ENCODE measurements around the gene GALNS. TPM values are rescaled to one million over a fixed set of nuclear protein-coding genes. Genes with fewer than 3 reads are reported as not detected.

Gene GALNS
- total and polyA plus RNA-seq, 9 donors = 9.8 to 28.5 (median 20.6) TPM

DNA sequence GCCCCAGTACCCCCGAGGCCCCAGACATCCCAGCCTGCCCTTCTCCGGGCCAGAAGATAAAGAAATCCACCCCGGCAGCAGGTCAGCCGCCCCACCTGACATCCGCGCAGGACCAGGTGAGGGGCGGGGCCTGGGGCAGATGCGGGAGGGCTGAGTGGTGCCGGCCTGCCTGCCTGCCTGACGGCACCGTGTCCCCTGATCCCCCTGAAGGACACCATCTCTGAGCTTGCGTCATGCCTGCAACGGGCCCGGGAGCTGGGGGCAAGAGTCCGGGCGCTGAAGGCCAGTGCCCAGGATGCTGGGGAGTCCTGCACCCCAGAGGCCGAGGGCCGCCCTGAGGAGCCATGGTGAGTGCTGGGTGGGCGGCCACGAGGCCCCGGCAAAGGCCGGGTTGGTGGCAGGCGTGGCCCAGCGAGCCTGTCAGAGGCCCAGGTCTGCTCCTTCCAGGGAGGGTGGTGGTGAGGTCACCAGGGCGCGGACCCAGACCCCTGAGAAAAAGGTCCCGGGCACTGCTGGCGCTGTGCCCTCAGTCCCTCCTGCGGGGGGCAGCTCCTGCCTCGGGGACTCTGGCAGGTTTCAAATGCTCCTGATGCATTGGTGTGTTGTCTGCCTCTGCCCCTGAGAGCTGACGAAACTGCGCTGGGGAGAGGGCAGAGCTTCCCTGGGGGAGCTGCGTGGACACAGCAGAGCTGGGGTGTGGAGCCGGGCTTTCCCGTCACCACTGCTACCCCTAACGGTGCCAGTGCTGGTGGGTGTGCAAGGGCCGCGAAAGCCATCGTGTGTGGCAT is 52.0 kb downstream of the GALNS start:
- peaks cover 50% of the 10 kb centered on the region for H3K4me1 ChIP-seq (ENCODE audit: control insufficient read depth, insufficient read depth, low read length)
- H3K9me3 ChIP-seq (replicated peaks; ENCODE audit: control insufficient read depth, low read depth, low read length) = no peaks in the 10 kb centered on the region
- H3K27me3 ChIP-seq (ENCODE audit: control insufficient read depth, insufficient read depth, low read length) = no peaks in the 10 kb centered on the region
- H3K27ac ChIP-seq (ENCODE audit: low read length) = no peak overlapping the region
- H3K36me3 ChIP-seq (ENCODE audit: control insufficient read depth, insufficient read depth, low read length) = peaks cover 37% of the 10 kb centered on the region
- peak overlapping the region; percentile 40 for H3K4me3 ChIP-seq (ENCODE audit: low read length)
- DNase-seq = no peak
- 29% methylated on average over 35 of the region's 39 CpGs for WGBS (ENCODE audit: insufficient coverage)

DNA sequence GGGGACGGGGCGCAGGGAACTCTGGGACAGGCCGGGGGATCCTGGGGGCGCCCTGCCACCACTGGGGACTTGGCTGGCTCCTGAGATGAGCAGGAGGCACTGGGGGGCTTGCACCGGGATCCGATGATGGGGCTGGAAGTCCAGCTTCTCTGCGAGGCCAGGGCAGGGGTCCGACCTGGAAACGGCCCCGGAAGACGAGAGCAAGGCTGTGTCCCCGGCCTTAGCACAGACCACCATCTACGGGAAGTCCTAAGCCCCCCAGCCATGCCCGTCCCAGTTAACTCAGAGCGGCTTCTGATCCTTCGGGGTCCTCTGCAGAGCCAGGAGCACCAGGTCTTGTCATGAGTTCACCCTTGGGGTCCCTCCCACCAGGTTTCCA is 52.6 kb downstream of the GALNS start:
- Histone ChIP-seq H3K9me3 (replicated peaks; ENCODE audit: control insufficient read depth, low read depth, low read length) (no peaks in the 10 kb centered on the region), H3K36me3 (ENCODE audit: control insufficient read depth, insufficient read depth, low read length) (peaks cover 31% of the 10 kb centered on the region), H3K4me3 (ENCODE audit: low read length) (peak overlapping the region; percentile 40), H3K27ac (ENCODE audit: low read length) (no peak overlapping the region), H3K4me1 (ENCODE audit: control insufficient read depth, insufficient read depth, low read length) (peaks cover 44% of the 10 kb centered on the region), H3K27me3 (ENCODE audit: control insufficient read depth, insufficient read depth, low read length) (no peaks in the 10 kb centered on the region)
- WGBS (ENCODE audit: insufficient coverage) = under 1% methylated on average over 16 of the region's 16 CpGs
- no peak for DNase-seq

DNA sequence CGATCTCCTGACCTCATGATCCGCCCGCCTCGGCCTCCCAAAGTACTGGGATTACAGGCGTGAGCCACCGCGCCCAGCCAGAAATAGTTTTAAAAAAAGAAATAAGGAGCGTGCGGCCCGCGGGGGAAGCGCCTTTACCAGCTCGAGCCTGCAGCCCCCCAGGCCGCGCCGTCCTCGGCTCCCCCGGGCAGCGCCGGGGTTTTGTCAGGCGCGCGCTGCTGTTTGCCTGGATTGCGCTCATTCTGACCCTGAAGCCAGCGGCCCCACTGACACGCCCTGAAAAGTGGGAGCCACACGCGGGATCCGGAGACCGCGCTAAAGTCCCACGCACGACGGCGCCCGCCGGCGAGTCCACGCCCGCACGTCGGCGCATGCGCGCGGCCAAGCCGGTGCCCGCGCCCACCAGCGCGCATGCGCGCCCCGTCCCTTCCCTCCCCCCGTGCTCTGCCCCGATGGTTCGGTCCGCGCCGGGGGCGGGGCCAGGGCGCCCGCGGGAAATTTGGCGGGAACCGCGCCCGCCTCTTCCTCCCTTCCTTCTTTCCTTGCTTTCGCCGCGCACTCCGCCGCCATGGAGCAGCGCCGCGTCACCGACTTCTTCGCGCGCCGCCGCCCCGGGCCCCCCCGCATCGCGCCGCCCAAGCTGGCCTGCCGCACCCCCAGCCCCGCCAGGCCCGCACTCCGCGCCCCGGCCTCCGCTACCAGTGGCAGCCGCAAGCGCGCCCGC is 53.3 kb downstream of the GALNS start, which contains the start of gene CDT1:
Gene CDT1, plus strand, starts transcription at position 526 of the 724 bp plus-strand sequence. Its CDS starts 43 bp downstream, at position 569.
- Histone ChIP-seq H3K27me3 (ENCODE audit: control insufficient read depth, insufficient read depth, low read length) (no peaks in the 10 kb centered on the region), H3K4me1 (ENCODE audit: control insufficient read depth, insufficient read depth, low read length) (peaks cover 41% of the 10 kb centered on the region), H3K9me3 (replicated peaks; ENCODE audit: control insufficient read depth, low read depth, low read length) (no peaks in the 10 kb centered on the region), H3K36me3 (ENCODE audit: control insufficient read depth, insufficient read depth, low read length) (peaks cover 26% of the 10 kb centered on the region), H3K27ac (ENCODE audit: low read length) (no peak within 1 kb of the TSS), H3K4me3 (ENCODE audit: low read length) (peak within 1 kb of the TSS; percentile 77)
- under 1% methylated on average over 91 of the region's 98 CpGs for WGBS (ENCODE audit: insufficient coverage)
- peak; percentile 91 for DNase-seq

DNA sequence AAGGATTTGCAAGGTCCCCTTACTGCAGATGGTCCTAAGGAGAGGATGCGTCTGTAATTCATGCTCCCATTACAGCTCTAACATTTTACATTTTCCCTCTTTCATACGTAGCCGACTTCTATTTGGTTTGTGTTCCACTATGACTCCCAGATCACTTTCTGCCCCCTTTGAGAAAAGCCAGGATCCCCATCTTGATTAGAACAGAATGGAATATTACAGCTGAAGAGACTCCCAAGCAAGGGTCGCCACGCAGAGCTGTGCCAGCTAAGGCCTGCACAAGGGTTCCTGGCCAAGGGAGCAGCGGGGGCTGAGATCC is 56.5 kb downstream of the GALNS start:
- 70% methylated on average over 5 of the region's 6 CpGs for WGBS (ENCODE audit: insufficient coverage)
- H3K9me3 ChIP-seq (replicated peaks; ENCODE audit: control insufficient read depth, low read depth, low read length) = no peaks in the 10 kb centered on the region
- H3K27me3 ChIP-seq (ENCODE audit: control insufficient read depth, insufficient read depth, low read length) = peaks cover under 1% of the 10 kb centered on the region
- H3K36me3 ChIP-seq (ENCODE audit: control insufficient read depth, insufficient read depth, low read length) = peaks cover 4% of the 10 kb centered on the region
- no peak overlapping the region for H3K27ac ChIP-seq (ENCODE audit: low read length)
- H3K4me3 ChIP-seq (ENCODE audit: low read length) = no peak overlapping the region
- DNase-seq = no peak
- peaks cover 18% of the 10 kb centered on the region for H3K4me1 ChIP-seq (ENCODE audit: control insufficient read depth, insufficient read depth, low read length)

DNA sequence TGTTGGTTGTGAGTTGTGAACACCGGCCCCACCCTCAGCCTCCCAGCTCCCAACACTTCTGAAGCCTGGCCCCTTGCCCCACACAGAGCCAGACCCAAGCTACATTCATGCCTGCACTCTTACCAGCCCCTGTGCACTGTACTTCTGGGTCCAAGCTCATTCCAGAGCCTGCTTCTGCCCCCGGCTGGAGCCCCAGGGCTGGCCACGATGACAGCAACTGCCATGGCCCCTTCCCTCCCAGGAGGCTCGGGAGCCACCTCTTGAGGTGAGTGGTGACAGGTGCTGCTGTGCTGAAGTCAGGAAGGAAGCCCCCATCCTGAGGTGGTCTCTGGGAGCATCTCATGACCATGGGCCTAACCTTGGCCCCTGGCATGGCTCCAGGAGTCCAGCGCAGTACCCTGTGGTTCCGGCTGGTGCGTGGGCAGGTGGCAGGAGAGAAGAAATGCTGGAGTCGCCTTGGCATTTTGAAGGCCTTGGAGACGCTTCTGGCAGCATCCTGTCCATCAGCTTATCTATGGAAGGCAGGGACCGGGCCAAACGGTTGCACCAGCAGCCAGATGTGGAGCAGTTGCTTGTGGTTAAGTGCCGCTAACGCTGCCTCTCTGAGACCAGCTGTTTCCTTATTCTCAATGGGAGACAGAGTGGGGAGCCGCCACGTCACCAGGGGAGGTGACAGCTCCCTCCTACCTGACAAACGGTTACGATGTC is 57.0 kb downstream of the GALNS start:
- H3K36me3 ChIP-seq (ENCODE audit: control insufficient read depth, insufficient read depth, low read length) = no peaks in the 10 kb centered on the region
- H3K27me3 ChIP-seq (ENCODE audit: control insufficient read depth, insufficient read depth, low read length) = peaks cover 3% of the 10 kb centered on the region
- H3K4me3 ChIP-seq (ENCODE audit: low read length) = no peak overlapping the region
- H3K4me1 ChIP-seq (ENCODE audit: control insufficient read depth, insufficient read depth, low read length) = peaks cover 13% of the 10 kb centered on the region
- 70% methylated on average over 11 of the region's 17 CpGs for WGBS (ENCODE audit: insufficient coverage)
- no peaks in the 10 kb centered on the region for H3K9me3 ChIP-seq (replicated peaks; ENCODE audit: control insufficient read depth, low read depth, low read length)
- no peak for DNase-seq
- H3K27ac ChIP-seq (ENCODE audit: low read length) = no peak overlapping the region

DNA sequence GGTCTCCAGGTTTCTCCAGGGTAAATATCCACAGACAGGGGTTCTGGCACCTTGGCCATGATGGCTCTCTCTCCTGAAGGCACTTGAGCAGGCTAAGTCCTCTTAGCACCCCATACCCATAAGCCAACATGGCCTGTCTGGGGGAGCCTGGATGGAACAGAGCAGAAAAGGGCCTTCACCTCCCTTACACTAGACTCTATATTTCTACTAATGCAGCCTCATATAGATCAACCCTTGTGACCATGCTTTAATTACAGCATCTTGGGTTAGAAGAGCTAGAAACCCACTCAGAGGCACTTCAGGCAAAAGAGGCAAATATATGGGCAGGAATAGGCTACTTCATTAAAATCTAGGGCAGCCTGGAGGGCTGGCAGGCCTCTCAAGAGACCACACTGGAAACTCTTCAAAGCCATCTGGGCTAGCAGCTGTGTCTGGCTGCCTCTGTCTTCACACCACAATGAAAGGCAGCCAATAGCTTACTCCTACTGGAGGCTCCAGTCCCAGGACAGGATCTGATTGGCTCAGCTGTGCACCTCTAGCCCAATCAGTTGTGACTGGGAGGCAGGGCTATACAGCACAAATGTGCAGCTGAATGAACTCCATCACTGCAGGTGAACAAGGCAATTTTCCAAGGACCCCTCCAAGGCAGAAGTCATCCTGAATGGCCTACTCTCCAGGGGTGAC is 57.8 kb downstream of the GALNS start:
- Histone ChIP-seq H3K4me3 (ENCODE audit: low read length) (no peak overlapping the region), H3K4me1 (ENCODE audit: control insufficient read depth, insufficient read depth, low read length) (peaks cover 5% of the 10 kb centered on the region), H3K27ac (ENCODE audit: low read length) (no peak overlapping the region), H3K9me3 (replicated peaks; ENCODE audit: control insufficient read depth, low read depth, low read length) (no peaks in the 10 kb centered on the region), H3K36me3 (ENCODE audit: control insufficient read depth, insufficient read depth, low read length) (no peaks in the 10 kb centered on the region), H3K27me3 (ENCODE audit: control insufficient read depth, insufficient read depth, low read length) (peaks cover 3% of the 10 kb centered on the region)
- DNase-seq = no peak

DNA sequence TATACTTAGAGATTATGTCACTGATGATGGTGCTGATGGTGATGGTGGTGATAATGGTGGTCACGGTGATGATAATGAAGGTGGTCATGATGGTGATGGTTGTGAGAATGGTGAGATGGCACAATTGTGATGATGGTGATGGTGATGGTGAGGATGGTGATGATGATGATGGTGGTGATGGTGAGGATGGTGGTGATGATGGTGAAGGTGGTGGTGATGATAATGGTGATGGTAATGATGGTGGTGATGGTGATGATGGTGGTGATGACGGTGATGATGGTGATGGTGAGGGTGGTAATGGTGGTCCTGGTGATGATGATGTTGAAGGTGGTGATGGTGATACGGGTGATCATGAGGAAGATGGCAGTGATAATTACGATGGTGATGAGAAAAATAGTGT is 58.7 kb downstream of the GALNS start:
- H3K27ac ChIP-seq (ENCODE audit: low read length) = no peak overlapping the region

DNA sequence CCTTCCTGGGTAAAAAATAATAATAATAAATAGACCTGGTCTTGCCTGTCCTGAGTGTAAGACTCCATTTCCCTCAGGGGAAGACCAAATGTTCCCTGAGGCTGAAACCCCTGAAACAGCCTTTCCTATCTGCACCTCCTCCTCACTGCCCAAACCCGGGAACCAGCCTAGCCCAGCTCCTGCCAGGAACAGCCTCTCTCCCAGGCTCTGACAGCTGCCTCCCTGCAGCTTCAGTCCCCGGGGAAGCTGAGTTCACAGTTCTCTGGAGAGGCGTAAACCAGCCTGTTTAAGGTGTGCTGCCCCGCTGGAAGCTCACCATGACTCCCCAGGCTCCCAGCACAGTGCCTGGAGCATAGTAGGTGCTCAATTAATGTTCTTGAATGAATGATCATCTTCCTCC is 60.5 kb downstream of the GALNS start:
- Histone ChIP-seq H3K27me3 (ENCODE audit: control insufficient read depth, insufficient read depth, low read length) (peaks cover 29% of the 10 kb centered on the region), H3K4me3 (ENCODE audit: low read length) (no peak overlapping the region), H3K36me3 (ENCODE audit: control insufficient read depth, insufficient read depth, low read length) (no peaks in the 10 kb centered on the region), H3K9me3 (replicated peaks; ENCODE audit: control insufficient read depth, low read depth, low read length) (no peaks in the 10 kb centered on the region), H3K4me1 (ENCODE audit: control insufficient read depth, insufficient read depth, low read length) (peaks cover 2% of the 10 kb centered on the region), H3K27ac (ENCODE audit: low read length) (no peak overlapping the region)
- WGBS (ENCODE audit: insufficient coverage) = 55% methylated on average over 4 of the region's 4 CpGs
- no peak for DNase-seq

More for the DNA sequence above, 58.7 kb downstream of the GALNS start:
- H3K27me3 ChIP-seq (ENCODE audit: control insufficient read depth, insufficient read depth, low read length) = peaks cover 11% of the 10 kb centered on the region
- DNase-seq = no peak
- H3K9me3 ChIP-seq (replicated peaks; ENCODE audit: control insufficient read depth, low read depth, low read length) = no peaks in the 10 kb centered on the region
- no peak overlapping the region for H3K4me3 ChIP-seq (ENCODE audit: low read length)
- peaks cover 7% of the 10 kb centered on the region for H3K4me1 ChIP-seq (ENCODE audit: control insufficient read depth, insufficient read depth, low read length)
- H3K36me3 ChIP-seq (ENCODE audit: control insufficient read depth, insufficient read depth, low read length) = no peaks in the 10 kb centered on the region
- whole genome bisulfite sequencing (ENCODE audit: insufficient coverage) = 96% methylated on average over 4 of the region's 4 CpGs

DNA sequence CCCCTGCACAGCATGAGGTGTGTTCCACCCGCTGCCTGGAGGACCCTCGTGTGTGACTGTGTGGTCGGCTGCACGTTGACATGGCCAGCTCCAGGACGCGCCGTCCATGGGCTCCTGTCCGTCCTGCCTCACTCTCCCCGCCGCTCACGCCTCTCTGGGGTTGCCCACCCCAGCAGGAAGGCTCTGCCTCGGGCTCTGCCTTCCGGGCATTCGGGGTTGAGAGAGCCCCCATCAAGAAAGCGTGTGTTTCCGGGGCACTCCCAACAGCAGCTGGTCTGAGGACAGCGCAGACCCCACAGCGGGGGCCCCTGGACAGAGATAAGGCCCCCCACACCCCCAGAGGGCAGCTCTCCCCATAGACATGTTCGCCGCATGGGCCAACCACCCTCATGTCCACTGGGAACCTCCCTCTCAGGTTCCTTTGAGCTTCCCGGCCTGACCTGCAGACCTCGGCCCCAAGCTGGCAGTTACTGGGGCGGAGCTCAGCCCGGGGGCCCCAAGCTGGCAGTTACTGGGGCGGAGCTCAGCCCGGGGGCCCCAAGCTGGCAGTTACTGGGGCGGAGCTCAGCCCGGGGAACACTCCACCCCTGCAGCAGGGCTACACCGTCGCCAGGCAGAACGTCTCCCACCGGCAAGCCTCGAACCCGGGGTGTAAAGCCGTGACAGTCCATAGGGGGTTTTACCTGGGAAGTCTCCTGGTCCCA is 63.3 kb downstream of the GALNS start:
- peaks cover 9% of the 10 kb centered on the region for H3K4me1 ChIP-seq (ENCODE audit: control insufficient read depth, insufficient read depth, low read length)
- no peaks in the 10 kb centered on the region for H3K9me3 ChIP-seq (replicated peaks; ENCODE audit: control insufficient read depth, low read depth, low read length)
- no peak overlapping the region for H3K4me3 ChIP-seq (ENCODE audit: low read length)
- 39% methylated on average over 30 of the region's 35 CpGs for WGBS (ENCODE audit: insufficient coverage)
- DNase-seq = no peak
- no peaks in the 10 kb centered on the region for H3K36me3 ChIP-seq (ENCODE audit: control insufficient read depth, insufficient read depth, low read length)
- H3K27me3 ChIP-seq (ENCODE audit: control insufficient read depth, insufficient read depth, low read length) = peaks cover 39% of the 10 kb centered on the region
- no peak overlapping the region for H3K27ac ChIP-seq (ENCODE audit: low read length)
